ENCODE data around the gene SUGP1. TPM values are rescaled to one million over a fixed set of nuclear protein-coding genes. Genes with fewer than 3 reads are reported as not detected.

The SUGP1 gene, protein sequence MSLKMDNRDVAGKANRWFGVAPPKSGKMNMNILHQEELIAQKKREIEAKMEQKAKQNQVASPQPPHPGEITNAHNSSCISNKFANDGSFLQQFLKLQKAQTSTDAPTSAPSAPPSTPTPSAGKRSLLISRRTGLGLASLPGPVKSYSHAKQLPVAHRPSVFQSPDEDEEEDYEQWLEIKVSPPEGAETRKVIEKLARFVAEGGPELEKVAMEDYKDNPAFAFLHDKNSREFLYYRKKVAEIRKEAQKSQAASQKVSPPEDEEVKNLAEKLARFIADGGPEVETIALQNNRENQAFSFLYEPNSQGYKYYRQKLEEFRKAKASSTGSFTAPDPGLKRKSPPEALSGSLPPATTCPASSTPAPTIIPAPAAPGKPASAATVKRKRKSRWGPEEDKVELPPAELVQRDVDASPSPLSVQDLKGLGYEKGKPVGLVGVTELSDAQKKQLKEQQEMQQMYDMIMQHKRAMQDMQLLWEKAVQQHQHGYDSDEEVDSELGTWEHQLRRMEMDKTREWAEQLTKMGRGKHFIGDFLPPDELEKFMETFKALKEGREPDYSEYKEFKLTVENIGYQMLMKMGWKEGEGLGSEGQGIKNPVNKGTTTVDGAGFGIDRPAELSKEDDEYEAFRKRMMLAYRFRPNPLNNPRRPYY
- total RNA-seq, result 17.6 and 28.6 TPM in 2 replicates

DNA sequence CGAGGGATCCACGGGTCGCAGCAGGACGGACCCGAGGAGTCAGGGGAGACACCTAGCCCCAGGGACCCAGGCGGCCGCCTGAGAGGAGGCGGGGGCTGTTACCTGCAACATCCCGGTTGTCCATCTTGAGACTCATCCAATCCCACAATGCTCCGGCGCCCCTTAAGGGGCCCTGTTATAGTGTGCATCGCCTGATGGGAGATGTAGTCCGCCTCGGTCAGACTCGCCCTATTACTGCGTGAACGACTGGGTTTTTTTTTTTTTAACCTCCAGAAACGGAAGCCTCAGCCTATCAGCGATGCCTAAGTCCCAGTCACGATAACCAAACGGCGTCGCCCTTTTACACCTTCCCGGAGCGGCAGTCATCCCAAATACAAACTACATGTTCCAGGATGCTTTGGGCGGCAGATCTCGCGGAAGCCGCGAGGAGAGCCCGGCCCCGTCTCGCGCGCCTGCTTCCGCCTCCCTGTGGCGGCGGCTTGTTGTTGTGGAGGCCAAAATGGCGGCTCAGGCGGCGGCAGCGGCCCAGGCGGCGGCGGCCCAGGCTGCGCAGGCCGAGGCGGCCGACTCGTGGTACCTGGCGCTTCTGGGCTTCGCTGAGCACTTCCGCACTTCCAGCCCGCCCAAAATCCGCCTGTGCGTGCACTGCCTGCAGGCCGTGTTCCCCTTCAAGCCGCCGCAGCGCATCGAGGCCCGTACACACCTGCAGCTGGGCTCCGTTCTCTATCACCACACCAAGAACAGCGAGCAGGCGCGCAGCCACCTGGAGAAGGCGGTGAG is at the start of gene SUGP1, which contains the start of gene MAU2:
Gene SUGP1 (minus strand): TSS at position 149 of the 780 bp plus-strand sequence. CDS start 13 bp downstream, at position 136.
Gene MAU2 (plus strand): TSS at position 469 of the 780 bp plus-strand sequence. CDS start 31 bp downstream, at position 500.

Other genes with a start within 250 kb of the SUGP1 start
- gene TMEM161A, start 182.0 kb downstream of the SUGP1 start, total RNA-seq, result 36.8 and 41.5 TPM in 2 replicates
- 0.93 TPM in 1 of 2 replicates, not detected in the other for gene MEF2B, start 150.2 kb downstream of the SUGP1 start, total RNA-seq
- 13.3 and 26.2 TPM in 2 replicates for gene BORCS8, start 128.4 kb downstream of the SUGP1 start, total RNA-seq
- 73.2 and 82.3 TPM in 2 replicates for gene RFXANK, start 128.3 kb downstream of the SUGP1 start, total RNA-seq
- gene NR2C2AP, start 117.1 kb downstream of the SUGP1 start, total RNA-seq, result 16.4 and 20.8 TPM in 2 replicates
- not detected in 2 replicates for gene NCAN, start 108.6 kb downstream of the SUGP1 start, total RNA-seq
- gene TM6SF2, start 47.2 kb downstream of the SUGP1 start, total RNA-seq, result not detected in 2 replicates
- 14.2 and 19.0 TPM in 2 replicates for gene MAU2, start 320 bp upstream of the SUGP1 start, total RNA-seq
- gene GATAD2A, start 85.2 kb upstream of the SUGP1 start, total RNA-seq, result 64.3 and 72.6 TPM in 2 replicates
- gene TSSK6, start 195.0 kb upstream of the SUGP1 start, total RNA-seq, result 0.79 and 2.1 TPM in 2 replicates
- gene NDUFA13, start 195.7 kb upstream of the SUGP1 start, total RNA-seq, result 155 and 202 TPM in 2 replicates
- 0.28 TPM in 2 replicates for gene YJEFN3, start 208.4 kb upstream of the SUGP1 start, total RNA-seq
- gene CILP2, start 217.8 kb upstream of the SUGP1 start, total RNA-seq, result 0.05 and 0.07 TPM in 2 replicates

Data from airway epithelial cell (primary cell).